SK-N-SH (cell line): ENCODE measurements around the gene SRM. TPM values are rescaled to one million over a fixed set of nuclear protein-coding genes. Genes with fewer than 3 reads are reported as not detected.

Experiments used
- CTCF ChIA-PET: fragments of 300-600, 350-600 bp; formaldehyde crosslinking; extraction: SDS; loops from one replicate; lab custom pipeline; 2021; lab: Yijun Ruan, JAX
- POLR2A ChIA-PET: fragments of 350-600 bp; sonication (Branson Sonifier 250); formaldehyde crosslinking; extraction: SDS; loops from one replicate; lab custom pipeline; 2020; ENCODE audit warnings: antibody characterized with exemption, inconsistent platforms; lab: Yijun Ruan, JAX
- DNase-seq: peaks from one replicate; pipeline ENCODE4 v3.0.0; 2012
- H2AFZ ChIP-seq: fragments of 200-600 bp; sonication (generic); 2 replicates; pipeline ENCODE4 v1.8.1; 2016; ENCODE audit warnings: antibody characterized with exemption, mild to moderate bottlenecking, low read depth
- H3F3A ChIP-seq: fragments of 200-600 bp; sonication (generic); replicated peaks from 2 replicates; pipeline ENCODE3; 2016; ENCODE audit warnings: antibody characterized with exemption, mild to moderate bottlenecking; ENCODE audit not compliant: insufficient read depth
- H3K27ac ChIP-seq, 2 experiments: fragments of 200-500 bp in 1 of 2; fragments of 200-600 bp in 1 of 2; sonication (Bioruptor generic) in 1 of 2; sonication (generic), shearing (Covaris generic) in 1 of 2; 2 replicates each; pipeline versions ENCODE4 v1.5.1 to v1.6.1; 2014 to 2016; ENCODE audit warnings: low read depth in 2 of 2, inconsistent platforms in 1 of 2, low read length in 1 of 2, mild to moderate bottlenecking in 1 of 2, mixed read lengths in 1 of 2
- H3K27me3 ChIP-seq: fragments of 200-600 bp; sonication (generic), shearing (Covaris generic); 2 replicates; pipeline ENCODE4 v1.6.1; 2016; ENCODE audit warnings: mixed run types; ENCODE audit not compliant: insufficient read depth
- H3K36me3 ChIP-seq, 2 experiments: fragments of 200-500 bp in 1 of 2; fragments of 200-600 bp in 1 of 2; sonication (Bioruptor generic) in 1 of 2; sonication (generic) in 1 of 2; replicated peaks in 1 of 2; 2 replicates each; pipeline versions ENCODE3 to v1.5.1; 2014 to 2016; ENCODE audit warnings: low read length in 1 of 2, mild to moderate bottlenecking in 1 of 2; ENCODE audit not compliant: insufficient read depth in 2 of 2, control insufficient read depth in 1 of 2
- H3K4me1 ChIP-seq, 2 experiments: fragments of 200-500 bp in 1 of 2; fragments of 200-600 bp in 1 of 2; sonication (Bioruptor generic) in 1 of 2; sonication (generic), shearing (Covaris generic) in 1 of 2; 2 replicates each; pipeline versions ENCODE4 v1.5.1 to v1.6.1; 2014 to 2016; ENCODE audit warnings: low read depth in 1 of 2, low read length in 1 of 2, mixed run types in 1 of 2; ENCODE audit not compliant: insufficient read depth in 2 of 2, control insufficient read depth in 1 of 2
- H3K4me2 ChIP-seq: fragments of 200-600 bp; sonication (generic), shearing (Covaris generic); 2 replicates; pipeline ENCODE4 v1.6.1; 2017; ENCODE audit warnings: mixed run types
- H3K4me3 ChIP-seq, 2 experiments: fragments of 200-500 bp in 1 of 2; fragments of 200-600 bp in 1 of 2; sonication (Bioruptor generic) in 1 of 2; sonication (generic), shearing (Covaris generic) in 1 of 2; 2 replicates each; pipeline versions ENCODE4 v1.5.1 to v1.8.1; 2014 to 2016; ENCODE audit warnings: low read depth in 2 of 2, inconsistent platforms in 1 of 2, low read length in 1 of 2, mild to moderate bottlenecking in 1 of 2, mixed read lengths in 1 of 2, moderate library complexity in 1 of 2
- H3K79me2 ChIP-seq: fragments of 200-600 bp; sonication (generic); 2 replicates; pipeline ENCODE4 v1.8.1; 2017; ENCODE audit warnings: mild to moderate bottlenecking; ENCODE audit not compliant: insufficient read depth
- H3K9ac ChIP-seq: fragments of 200-600 bp; sonication (generic); 2 replicates; pipeline ENCODE4 v1.6.1; 2017; ENCODE audit warnings: mixed run types
- H3K9me2 ChIP-seq: fragments of 200-600 bp; sonication (generic); 2 replicates; pipeline ENCODE4 v1.6.1; 2017; ENCODE audit warnings: mixed run types
- H3K9me3 ChIP-seq: fragments of 200-600 bp; sonication (generic); 2 replicates; pipeline ENCODE4 v1.6.1; 2017; ENCODE audit warnings: mixed run types, mild to moderate bottlenecking, moderate library complexity
- H4K20me1 ChIP-seq: fragments of 200-600 bp; sonication (generic); 2 replicates; pipeline ENCODE4 v1.6.1; 2017; ENCODE audit warnings: mild to moderate bottlenecking, mixed run types; ENCODE audit not compliant: insufficient read depth
- CTCF ChIP-seq: fragments of 200-600 bp; sonication (generic); IDR thresholded peaks from 2 replicates; pipeline ENCODE4 v1.6.1; 2017; ENCODE audit warnings: antibody characterized with exemption, mild to moderate bottlenecking, moderate library complexity
- FOSL2 ChIP-seq: IDR thresholded peaks from 2 replicates; pipeline ENCODE4 v1.4.0; 2012; ENCODE audit warnings: low read depth, mild to moderate bottlenecking, moderate library complexity, borderline replicate concordance
- FOXJ3 ChIP-seq: sonication (generic); formaldehyde crosslinking; IDR thresholded peaks from 2 replicates; pipeline ENCODE4 v1.5.1; 2020; ENCODE audit warnings: mild to moderate bottlenecking, missing genetic modification reagents
- FOXM1 ChIP-seq: IDR thresholded peaks from 2 replicates; pipeline ENCODE4 v1.4.0; 2012; ENCODE audit warnings: low read depth, mild to moderate bottlenecking
- GABPA ChIP-seq: IDR thresholded peaks from 2 replicates; pipeline ENCODE4 v1.4.0; 2012; ENCODE audit warnings: low read depth, mild to moderate bottlenecking
- GATA2 ChIP-seq: sonication (generic); formaldehyde crosslinking; IDR thresholded peaks from 2 replicates; pipeline ENCODE4 v1.5.0; 2020; ENCODE audit warnings: mild to moderate bottlenecking, missing genetic modification reagents
- MEF2A ChIP-seq: IDR thresholded peaks from 2 replicates; pipeline ENCODE4 v1.4.0; 2012; ENCODE audit warnings: low read depth, borderline replicate concordance
- RCOR1 ChIP-seq: fragments of 150-350 bp; IDR thresholded peaks from 2 replicates; pipeline ENCODE4 v1.6.1; 2017; ENCODE audit warnings: antibody characterized with exemption, low read length
- RFX5 ChIP-seq: IDR thresholded peaks from 2 replicates; pipeline ENCODE4 v1.6.1; 2012; ENCODE audit warnings: mild to moderate bottlenecking, improper control_type of control experiment, low read length
- RXRA ChIP-seq: IDR thresholded peaks from 2 replicates; pipeline ENCODE4 v1.4.0; 2012; ENCODE audit warnings: low read depth, mild to moderate bottlenecking, borderline replicate concordance
- SIN3A ChIP-seq: IDR thresholded peaks from 2 replicates; pipeline ENCODE4 v1.6.1; 2012; ENCODE audit warnings: low read depth, mild to moderate bottlenecking, low read length, moderate library complexity, borderline replicate concordance
- TEAD4 ChIP-seq: IDR thresholded peaks from 2 replicates; pipeline ENCODE4 v1.4.0; 2012; ENCODE audit warnings: mild to moderate bottlenecking, borderline replicate concordance; ENCODE audit not compliant: insufficient read depth
- USF2 ChIP-seq: fragments of 150-350 bp; IDR thresholded peaks from 2 replicates; pipeline ENCODE4 v1.6.1; 2017; ENCODE audit warnings: antibody characterized with exemption, low read length, low read depth, borderline replicate concordance
- YY1 ChIP-seq: IDR thresholded peaks from 2 replicates; pipeline ENCODE4 v1.4.0; 2012; ENCODE audit warnings: low read depth, mild to moderate bottlenecking
- WGBS: methylation state at CpG from one replicate; pipeline ENCODE4 v1.1.6; 2017; ENCODE audit warnings: low lambda C conversion rate; 5-methylcytosine and 5-hydroxymethylcytosine counted together
- polyA plus RNA-seq, 3 experiments: library from polyadenylated mRNA; depleted of rRNA; stranded (reverse); fragments of >200 nt; gene quantifications; 2 replicates each; pipeline ENCODE4 v1.2.3, GENCODE V29; 2012
- TF ChIP-seq, protein P1 (sequence below): IDR thresholded peaks from 2 replicates; pipeline ENCODE4; 2012
- TF ChIP-seq, protein P2 (sequence below): IDR thresholded peaks from 2 replicates; pipeline ENCODE4 v1.4.0; 2012; ENCODE audit warnings: low read depth, borderline replicate concordance
- TF ChIP-seq, protein P3 (sequence below): IDR thresholded peaks from 2 replicates; pipeline ENCODE4 v1.6.1; 2012; ENCODE audit warnings: mild to moderate bottlenecking, low read depth, low read length, moderate library complexity

Gene SRM
- polyA plus RNA-seq, 1 of the 3 experiments (the other 2 are of a cell fraction), result 105 TPM

DNA sequence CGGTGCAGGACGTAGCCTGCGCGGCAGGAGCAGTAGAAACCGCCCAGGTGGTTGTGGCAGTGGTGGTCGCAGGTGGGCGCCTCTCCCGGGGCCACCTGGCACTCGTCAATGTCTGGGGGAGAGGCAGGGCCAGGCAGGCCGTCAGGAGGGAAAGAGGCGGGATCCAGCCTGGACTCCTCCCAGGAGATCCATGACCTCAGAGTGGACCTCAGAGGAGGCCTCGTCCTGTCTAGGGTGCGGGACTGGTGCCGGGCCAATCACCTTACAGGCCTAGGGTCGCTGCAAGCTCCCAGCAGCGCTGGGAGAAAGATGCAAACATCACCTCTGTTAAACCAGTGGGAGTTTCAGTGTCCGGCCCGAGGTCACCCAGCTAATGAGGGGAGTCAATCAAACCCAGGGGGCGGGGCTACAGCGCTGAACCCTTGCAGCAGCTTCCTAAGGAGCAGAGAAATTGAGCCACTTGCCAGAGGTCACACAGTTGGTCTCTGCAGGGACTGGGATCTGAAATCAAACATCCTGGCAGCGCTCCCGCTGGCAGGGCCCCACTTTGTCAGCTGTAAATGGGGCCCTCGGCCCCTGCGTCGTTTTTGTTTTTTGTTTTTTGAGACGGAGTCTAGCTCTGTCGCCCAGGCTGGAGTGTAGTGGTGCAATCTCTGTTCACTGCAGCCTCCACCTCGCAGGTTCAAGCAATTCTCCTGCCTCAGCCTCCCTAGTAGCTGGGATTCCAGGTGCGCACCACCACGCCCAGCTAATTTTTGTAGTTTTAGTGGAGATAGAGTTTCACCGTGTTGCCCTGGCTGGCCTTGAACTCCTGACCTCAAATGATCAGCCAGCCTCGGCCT, 14.2 kb downstream of the SRM start:
- Histone ChIP-seq H3K36me3 (no peaks in the 10 kb centered on the region), H3K4me3 (no peak overlapping the region), H3K79me2 (no peaks in the 10 kb centered on the region), H3K9ac (no peak overlapping the region), H4K20me1 (no peaks in the 10 kb centered on the region), H3K27ac (no peak overlapping the region), H3K4me1 (no peaks in the 10 kb centered on the region), H3F3A (no peaks in the 10 kb centered on the region), H3K9me2 (no peaks in the 10 kb centered on the region), H3K4me2 (no peak overlapping the region), H2AFZ (no peak overlapping the region), H3K27me3 (no peaks in the 10 kb centered on the region), H3K9me3 (no peaks in the 10 kb centered on the region)
- WGBS, result 82% methylated on average over 16 of the region's 32 CpGs
- ChIA-PET CTCF (interaction anchor here (10.0 kb wide), 1 partner anchor 7 kb away, joined by 118 read pairs; no protein-coding TSS in a partner anchor), POLR2A (interaction anchor here (0.6 kb wide), 1 partner anchor 41 kb away, joined by 4 read pairs; no protein-coding TSS in a partner anchor)
- TF ChIP-seq MEF2A, result no peak
- TF ChIP-seq, protein P1, sequence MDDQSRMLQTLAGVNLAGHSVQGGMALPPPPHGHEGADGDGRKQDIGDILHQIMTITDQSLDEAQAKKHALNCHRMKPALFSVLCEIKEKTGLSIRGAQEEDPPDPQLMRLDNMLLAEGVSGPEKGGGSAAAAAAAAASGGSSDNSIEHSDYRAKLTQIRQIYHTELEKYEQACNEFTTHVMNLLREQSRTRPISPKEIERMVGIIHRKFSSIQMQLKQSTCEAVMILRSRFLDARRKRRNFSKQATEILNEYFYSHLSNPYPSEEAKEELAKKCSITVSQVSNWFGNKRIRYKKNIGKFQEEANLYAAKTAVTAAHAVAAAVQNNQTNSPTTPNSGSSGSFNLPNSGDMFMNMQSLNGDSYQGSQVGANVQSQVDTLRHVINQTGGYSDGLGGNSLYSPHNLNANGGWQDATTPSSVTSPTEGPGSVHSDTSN, result peak; percentile 56
- peak; percentile 55 for DNase-seq

- POLR2A ChIA-PET, result interaction anchor here (0.6 kb wide), 1 partner anchor 41 kb away, joined by 4 read pairs; no protein-coding TSS in a partner anchor
- TF ChIP-seq GATA2 (CRISPR knock-in tag), result no peak
- TF ChIP-seq YY1, result no peak
- no peak for TF ChIP-seq FOSL2
- no peak for TF ChIP-seq USF2
- no peak for TF ChIP-seq SIN3A
- no peak for TF ChIP-seq MEF2A
- no peak for TF ChIP-seq RCOR1
- no peak for TF ChIP-seq RFX5
- TF ChIP-seq RXRA, result no peak
- TF ChIP-seq, protein P2, sequence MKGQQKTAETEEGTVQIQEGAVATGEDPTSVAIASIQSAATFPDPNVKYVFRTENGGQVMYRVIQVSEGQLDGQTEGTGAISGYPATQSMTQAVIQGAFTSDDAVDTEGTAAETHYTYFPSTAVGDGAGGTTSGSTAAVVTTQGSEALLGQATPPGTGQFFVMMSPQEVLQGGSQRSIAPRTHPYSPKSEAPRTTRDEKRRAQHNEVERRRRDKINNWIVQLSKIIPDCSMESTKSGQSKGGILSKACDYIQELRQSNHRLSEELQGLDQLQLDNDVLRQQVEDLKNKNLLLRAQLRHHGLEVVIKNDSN, result no peak
- no peak for TF ChIP-seq FOXJ3 (CRISPR knock-in tag)
- no peak for TF ChIP-seq CTCF
- no peak for TF ChIP-seq TEAD4
- TF ChIP-seq FOXM1, result no peak
- no peak for TF ChIP-seq GABPA
- TF ChIP-seq, protein P3, sequence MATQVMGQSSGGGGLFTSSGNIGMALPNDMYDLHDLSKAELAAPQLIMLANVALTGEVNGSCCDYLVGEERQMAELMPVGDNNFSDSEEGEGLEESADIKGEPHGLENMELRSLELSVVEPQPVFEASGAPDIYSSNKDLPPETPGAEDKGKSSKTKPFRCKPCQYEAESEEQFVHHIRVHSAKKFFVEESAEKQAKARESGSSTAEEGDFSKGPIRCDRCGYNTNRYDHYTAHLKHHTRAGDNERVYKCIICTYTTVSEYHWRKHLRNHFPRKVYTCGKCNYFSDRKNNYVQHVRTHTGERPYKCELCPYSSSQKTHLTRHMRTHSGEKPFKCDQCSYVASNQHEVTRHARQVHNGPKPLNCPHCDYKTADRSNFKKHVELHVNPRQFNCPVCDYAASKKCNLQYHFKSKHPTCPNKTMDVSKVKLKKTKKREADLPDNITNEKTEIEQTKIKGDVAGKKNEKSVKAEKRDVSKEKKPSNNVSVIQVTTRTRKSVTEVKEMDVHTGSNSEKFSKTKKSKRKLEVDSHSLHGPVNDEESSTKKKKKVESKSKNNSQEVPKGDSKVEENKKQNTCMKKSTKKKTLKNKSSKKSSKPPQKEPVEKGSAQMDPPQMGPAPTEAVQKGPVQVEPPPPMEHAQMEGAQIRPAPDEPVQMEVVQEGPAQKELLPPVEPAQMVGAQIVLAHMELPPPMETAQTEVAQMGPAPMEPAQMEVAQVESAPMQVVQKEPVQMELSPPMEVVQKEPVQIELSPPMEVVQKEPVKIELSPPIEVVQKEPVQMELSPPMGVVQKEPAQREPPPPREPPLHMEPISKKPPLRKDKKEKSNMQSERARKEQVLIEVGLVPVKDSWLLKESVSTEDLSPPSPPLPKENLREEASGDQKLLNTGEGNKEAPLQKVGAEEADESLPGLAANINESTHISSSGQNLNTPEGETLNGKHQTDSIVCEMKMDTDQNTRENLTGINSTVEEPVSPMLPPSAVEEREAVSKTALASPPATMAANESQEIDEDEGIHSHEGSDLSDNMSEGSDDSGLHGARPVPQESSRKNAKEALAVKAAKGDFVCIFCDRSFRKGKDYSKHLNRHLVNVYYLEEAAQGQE, result no peak
These were observed 14.9 kb downstream of the SRM start for GRCh38 chr1:11044849-11045427.

More at GRCh38 chr1:11044849-11045427, 14.9 kb downstream of the SRM start:
- H3F3A ChIP-seq, result no peaks in the 10 kb centered on the region
- DNase-seq, result no peak
- no peak overlapping the region for H3K4me3 ChIP-seq
- 60% methylated on average over 8 of the region's 16 CpGs for WGBS
- H3K4me1 ChIP-seq, result no peaks in the 10 kb centered on the region
- no peaks in the 10 kb centered on the region for H3K79me2 ChIP-seq
- no peaks in the 10 kb centered on the region for H4K20me1 ChIP-seq
- H3K9me3 ChIP-seq, result no peaks in the 10 kb centered on the region
- H3K27me3 ChIP-seq, result no peaks in the 10 kb centered on the region
- no peak overlapping the region for H3K27ac ChIP-seq
- no peaks in the 10 kb centered on the region for H3K9me2 ChIP-seq
- no peak overlapping the region for H2AFZ ChIP-seq
- H3K9ac ChIP-seq, result no peak overlapping the region
- H3K36me3 ChIP-seq, result no peaks in the 10 kb centered on the region
- no peak overlapping the region for H3K4me2 ChIP-seq
- CTCF ChIA-PET, result no interaction called here
